ENCODE measurements around the gene MARCKSL1. TPM values are rescaled to one million over a fixed set of nuclear protein-coding genes. Genes with fewer than 3 reads are reported as not detected.

Gene MARCKSL1
- total RNA-seq, 1 donor from 2014 or later: 213 TPM

DNA sequence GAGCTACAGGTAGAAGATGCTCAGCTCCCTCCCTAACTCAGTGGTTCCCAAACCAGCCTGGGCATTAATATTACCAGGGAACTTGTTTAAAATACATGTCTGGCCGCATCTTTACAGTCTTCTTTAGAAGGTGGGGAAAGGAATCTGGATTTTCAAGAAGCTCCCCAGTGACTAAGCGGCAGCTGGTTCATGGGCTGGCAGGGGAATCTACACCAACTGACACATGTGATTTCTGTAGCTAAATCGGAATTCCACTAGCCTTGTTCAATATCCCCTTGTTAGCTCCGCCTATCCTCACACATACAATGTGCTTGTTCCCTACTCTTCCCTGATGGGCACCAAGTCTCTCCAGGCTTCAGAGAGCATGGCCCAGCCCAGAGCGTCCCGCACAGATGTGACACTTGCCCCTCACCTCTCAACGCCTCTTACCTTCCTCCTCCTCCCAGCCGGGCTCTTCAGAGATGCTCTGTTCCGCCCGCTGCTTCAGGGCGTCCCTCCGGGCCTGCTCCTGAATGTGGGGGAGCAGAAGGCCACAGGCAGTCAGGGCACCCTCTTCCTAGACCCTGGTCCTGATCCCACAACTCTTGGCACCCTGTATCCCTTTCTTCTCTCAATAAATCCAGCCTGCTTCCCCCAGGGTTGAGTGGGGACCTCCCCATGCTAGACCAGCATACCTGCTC, 41.6 kb upstream of the MARCKSL1 start:
- H3K4me2 ChIP-seq (ENCODE audit: low read length): no peak overlapping the region
- no peaks in the 10 kb centered on the region for H3K9me3 ChIP-seq (ENCODE audit: insufficient read depth, low read depth, low read length)
- TF ChIP-seq, protein P1, sequence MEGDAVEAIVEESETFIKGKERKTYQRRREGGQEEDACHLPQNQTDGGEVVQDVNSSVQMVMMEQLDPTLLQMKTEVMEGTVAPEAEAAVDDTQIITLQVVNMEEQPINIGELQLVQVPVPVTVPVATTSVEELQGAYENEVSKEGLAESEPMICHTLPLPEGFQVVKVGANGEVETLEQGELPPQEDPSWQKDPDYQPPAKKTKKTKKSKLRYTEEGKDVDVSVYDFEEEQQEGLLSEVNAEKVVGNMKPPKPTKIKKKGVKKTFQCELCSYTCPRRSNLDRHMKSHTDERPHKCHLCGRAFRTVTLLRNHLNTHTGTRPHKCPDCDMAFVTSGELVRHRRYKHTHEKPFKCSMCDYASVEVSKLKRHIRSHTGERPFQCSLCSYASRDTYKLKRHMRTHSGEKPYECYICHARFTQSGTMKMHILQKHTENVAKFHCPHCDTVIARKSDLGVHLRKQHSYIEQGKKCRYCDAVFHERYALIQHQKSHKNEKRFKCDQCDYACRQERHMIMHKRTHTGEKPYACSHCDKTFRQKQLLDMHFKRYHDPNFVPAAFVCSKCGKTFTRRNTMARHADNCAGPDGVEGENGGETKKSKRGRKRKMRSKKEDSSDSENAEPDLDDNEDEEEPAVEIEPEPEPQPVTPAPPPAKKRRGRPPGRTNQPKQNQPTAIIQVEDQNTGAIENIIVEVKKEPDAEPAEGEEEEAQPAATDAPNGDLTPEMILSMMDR (IDR thresholded peaks at IDR 0.05; ENCODE audit: insufficient read depth, low read depth, low read length): no peak
- no peak for TF ChIP-seq EZH2 (IDR thresholded peaks at IDR 0.05; ENCODE audit: insufficient read depth, low read length)
- no peak overlapping the region for H3K4me3 ChIP-seq (ENCODE audit: insufficient read depth, low read depth, low read length)
- DNase-seq (ENCODE audit: low read depth) (no peak), FAIRE-seq (no peak)
- no peaks in the 10 kb centered on the region for H3K79me2 ChIP-seq (ENCODE audit: insufficient read depth, low read length)
- Mint-ChIP-seq H3K4me1 (ENCODE audit: low read depth, unreplicated experiment) (no peaks in the 10 kb centered on the region), H3K27ac (ENCODE audit: unreplicated experiment) (no peak overlapping the region), H3K4me3 (ENCODE audit: unreplicated experiment) (no peak overlapping the region), H3K9me3 (ENCODE audit: unreplicated experiment) (no peaks in the 10 kb centered on the region), H3K27me3 (ENCODE audit: low read depth, unreplicated experiment) (no peaks in the 10 kb centered on the region), H3K36me3 (ENCODE audit: low read depth, unreplicated experiment) (peaks cover 32% of the 10 kb centered on the region)
- H3K36me3 ChIP-seq (ENCODE audit: insufficient read depth, low read length): peaks cover 60% of the 10 kb centered on the region
- no peaks in the 10 kb centered on the region for H3K27me3 ChIP-seq (ENCODE audit: insufficient read depth, low read length)
- H3K4me1 ChIP-seq (ENCODE audit: insufficient read depth, low read length): no peaks in the 10 kb centered on the region
- no peak overlapping the region for H2AFZ ChIP-seq (ENCODE audit: low read depth, low read length)
- no peak overlapping the region for H3K27ac ChIP-seq (ENCODE audit: low read depth, low read length)
- no peak overlapping the region for H3K9ac ChIP-seq (ENCODE audit: low read length)
- peaks cover 12% of the 10 kb centered on the region for H4K20me1 ChIP-seq (ENCODE audit: insufficient read depth, low read length)

DNA sequence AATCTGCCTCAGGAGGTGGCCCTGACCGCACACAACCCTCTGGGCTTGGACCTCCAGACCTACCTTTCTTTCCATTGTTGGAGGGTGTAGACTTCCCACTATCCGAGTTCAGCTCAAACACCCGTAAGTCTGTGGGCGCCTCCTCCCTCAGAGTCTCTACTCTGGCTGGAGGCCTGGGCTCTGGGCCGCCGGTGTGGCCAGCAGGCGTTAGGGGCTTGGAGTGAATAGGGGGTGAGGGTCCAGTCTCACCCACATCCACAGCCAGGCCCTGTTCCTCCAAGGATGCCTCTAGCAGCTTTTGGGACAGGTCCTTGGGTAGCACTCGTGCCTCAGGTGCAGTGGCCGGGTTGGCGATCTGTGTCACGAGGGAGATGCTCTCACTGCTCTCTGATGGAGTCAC, 40.2 kb upstream of the MARCKSL1 start:
- Mint-ChIP-seq H3K9me3 (ENCODE audit: unreplicated experiment) (no peaks in the 10 kb centered on the region), H3K4me3 (ENCODE audit: unreplicated experiment) (no peak overlapping the region), H3K36me3 (ENCODE audit: low read depth, unreplicated experiment) (peaks cover 40% of the 10 kb centered on the region), H3K4me1 (ENCODE audit: low read depth, unreplicated experiment) (no peaks in the 10 kb centered on the region), H3K27me3 (ENCODE audit: low read depth, unreplicated experiment) (no peaks in the 10 kb centered on the region), H3K27ac (ENCODE audit: unreplicated experiment) (no peak overlapping the region)
- Histone ChIP-seq H3K27me3 (ENCODE audit: insufficient read depth, low read length) (no peaks in the 10 kb centered on the region), H3K79me2 (ENCODE audit: insufficient read depth, low read length) (no peaks in the 10 kb centered on the region), H3K9me3 (ENCODE audit: insufficient read depth, low read depth, low read length) (no peaks in the 10 kb centered on the region), H4K20me1 (ENCODE audit: insufficient read depth, low read length) (peaks cover 16% of the 10 kb centered on the region), H3K36me3 (ENCODE audit: insufficient read depth, low read length) (peaks cover 61% of the 10 kb centered on the region), H2AFZ (ENCODE audit: low read depth, low read length) (no peak overlapping the region), H3K27ac (ENCODE audit: low read depth, low read length) (no peak overlapping the region), H3K4me3 (ENCODE audit: insufficient read depth, low read depth, low read length) (no peak overlapping the region), H3K9ac (ENCODE audit: low read length) (no peak overlapping the region), H3K4me1 (ENCODE audit: insufficient read depth, low read length) (no peaks in the 10 kb centered on the region), H3K4me2 (ENCODE audit: low read length) (no peak overlapping the region)
- DNase-seq (ENCODE audit: low read depth): no peak
- no peak for TF ChIP-seq EZH2 (IDR thresholded peaks at IDR 0.05; ENCODE audit: insufficient read depth, low read length)
- TF ChIP-seq, protein P1 (IDR thresholded peaks at IDR 0.05; ENCODE audit: insufficient read depth, low read depth, low read length): no peak
- no peak for FAIRE-seq

DNA sequence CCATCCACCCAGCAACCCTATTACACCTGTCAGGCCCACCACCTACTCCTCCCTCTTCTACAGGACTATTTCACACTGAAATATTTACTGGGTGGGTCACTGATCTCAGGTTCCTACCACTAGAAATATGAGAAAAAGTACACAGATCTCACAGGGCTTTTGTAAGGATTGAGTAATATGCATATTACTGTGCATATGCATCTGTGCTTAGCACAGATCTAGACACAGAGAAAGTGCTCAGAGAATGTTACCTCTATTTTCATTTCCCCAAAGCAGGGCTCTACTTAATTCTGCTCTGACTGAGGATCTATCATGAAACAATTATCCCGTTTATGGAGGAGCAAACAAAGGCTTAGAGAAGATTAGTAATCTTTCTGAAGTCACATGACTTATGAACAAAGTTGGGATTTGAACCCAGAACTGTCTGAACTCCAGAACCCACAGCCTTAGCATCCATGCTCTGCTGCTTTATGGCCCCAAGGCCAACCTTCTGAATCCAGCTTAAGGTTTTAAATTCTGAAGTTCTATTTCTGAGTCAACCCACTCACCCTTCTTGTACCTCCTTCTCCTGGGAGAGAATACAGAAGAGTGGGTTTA, 38.1 kb upstream of the MARCKSL1 start:
- Histone ChIP-seq H3K4me1 (ENCODE audit: insufficient read depth, low read length) (no peaks in the 10 kb centered on the region), H3K9ac (ENCODE audit: low read length) (no peak overlapping the region), H3K79me2 (ENCODE audit: insufficient read depth, low read length) (no peaks in the 10 kb centered on the region), H3K36me3 (ENCODE audit: insufficient read depth, low read length) (peaks cover 48% of the 10 kb centered on the region), H3K27me3 (ENCODE audit: insufficient read depth, low read length) (no peaks in the 10 kb centered on the region), H4K20me1 (ENCODE audit: insufficient read depth, low read length) (peaks cover 16% of the 10 kb centered on the region), H3K27ac (ENCODE audit: low read depth, low read length) (no peak overlapping the region), H3K4me2 (ENCODE audit: low read length) (no peak overlapping the region), H2AFZ (ENCODE audit: low read depth, low read length) (no peak overlapping the region), H3K4me3 (ENCODE audit: insufficient read depth, low read depth, low read length) (no peak overlapping the region), H3K9me3 (ENCODE audit: insufficient read depth, low read depth, low read length) (no peaks in the 10 kb centered on the region)
- H3K27me3 Mint-ChIP-seq (ENCODE audit: low read depth, unreplicated experiment): no peaks in the 10 kb centered on the region
- no peak for TF ChIP-seq EZH2 (IDR thresholded peaks at IDR 0.05; ENCODE audit: insufficient read depth, low read length)
- TF ChIP-seq, protein P1 (IDR thresholded peaks at IDR 0.05; ENCODE audit: insufficient read depth, low read depth, low read length): no peak
- peak overlapping the region; percentile 66 for H3K27ac Mint-ChIP-seq (ENCODE audit: unreplicated experiment)
- no peak overlapping the region for H3K4me3 Mint-ChIP-seq (ENCODE audit: unreplicated experiment)
- H3K4me1 Mint-ChIP-seq (ENCODE audit: low read depth, unreplicated experiment): no peaks in the 10 kb centered on the region
- no peak for DNase-seq (ENCODE audit: low read depth)
- H3K9me3 Mint-ChIP-seq (ENCODE audit: unreplicated experiment): no peaks in the 10 kb centered on the region
- FAIRE-seq: no peak
- H3K36me3 Mint-ChIP-seq (ENCODE audit: low read depth, unreplicated experiment): peaks cover 31% of the 10 kb centered on the region
